Activated naive CD4-positive, alpha-beta T cell treated with anti-CD3 and anti-CD28 coated beads, Interleukin-2, amount 50 U/mL, for 24 hours (primary cell): Measurements from ENCODE around the gene COL12A1.

Experiments
- H3K27ac Mint-ChIP-seq: one replicate; pipeline ENCODE4 v1.8.0; 2021; ENCODE audit warnings: mild to moderate bottlenecking, mixed read lengths
- H3K27me3 Mint-ChIP-seq: one replicate; pipeline ENCODE4 v1.8.0; 2021; ENCODE audit warnings: mixed read lengths
- H3K36me3 Mint-ChIP-seq: one replicate; pipeline ENCODE4 v1.8.0; 2021; ENCODE audit warnings: mixed read lengths
- H3K4me1 Mint-ChIP-seq: one replicate; pipeline ENCODE4 v1.8.0; 2021; ENCODE audit warnings: mixed read lengths
- H3K4me3 Mint-ChIP-seq: one replicate; pipeline ENCODE4 v1.8.0; 2021; ENCODE audit warnings: mild to moderate bottlenecking, mixed read lengths
- H3K9me3 Mint-ChIP-seq: one replicate; pipeline ENCODE4 v1.8.0; 2021; ENCODE audit warnings: mixed read lengths

Gene COL12A1

DNA sequence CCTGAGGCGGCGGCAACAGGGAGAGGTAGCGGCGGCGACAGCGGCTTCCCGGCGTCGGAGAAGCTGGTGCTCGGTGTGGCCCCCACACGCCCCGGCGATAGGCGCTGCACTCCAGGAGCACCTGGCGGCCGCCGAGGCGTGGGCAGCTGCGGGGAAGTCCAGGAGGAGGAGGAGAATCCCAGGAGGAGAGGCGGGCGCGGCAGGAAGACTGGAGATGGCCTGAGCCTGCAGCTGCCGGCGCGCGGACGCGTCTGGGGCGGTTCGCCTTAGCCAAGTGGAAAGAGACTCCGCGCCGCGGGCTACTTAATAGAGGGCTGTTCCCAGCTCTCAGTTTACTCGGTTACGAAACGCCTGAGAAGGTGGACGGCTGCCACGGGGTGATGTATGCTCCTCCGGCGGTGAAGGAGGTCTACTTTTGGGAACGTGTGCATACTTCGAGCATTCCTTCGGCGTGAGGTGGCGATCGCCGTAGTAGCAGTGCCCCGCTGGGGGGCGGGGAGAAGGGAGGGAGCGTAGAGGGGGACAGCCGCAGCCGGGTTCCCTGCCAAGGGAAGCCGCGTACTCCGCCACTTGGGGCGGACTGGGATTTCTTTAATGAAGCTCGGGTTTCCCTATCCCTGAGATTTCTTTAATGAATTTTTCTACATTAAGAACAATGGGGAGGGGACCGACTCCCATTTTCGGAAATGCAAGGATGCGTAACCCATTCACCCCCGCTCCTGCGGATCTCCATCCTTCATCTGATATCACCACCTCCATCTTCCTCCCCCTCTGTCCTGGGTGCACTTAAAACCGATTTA is at the start of gene COL12A1:
COL12A1 (minus strand) TSS at position 278 of the 800 bp plus-strand sequence. CDS start 3,261 bp downstream, outside the sequence.
- Mint-ChIP-seq H3K4me1 (peaks cover 61% of the 10 kb centered on the region), H3K27me3 (peaks cover 64% of the 10 kb centered on the region), H3K4me3 (peak within 1 kb of the TSS; percentile 77), H3K36me3 (no peaks in the 10 kb centered on the region), H3K27ac (no peak within 1 kb of the TSS), H3K9me3 (no peaks in the 10 kb centered on the region)

DNA sequence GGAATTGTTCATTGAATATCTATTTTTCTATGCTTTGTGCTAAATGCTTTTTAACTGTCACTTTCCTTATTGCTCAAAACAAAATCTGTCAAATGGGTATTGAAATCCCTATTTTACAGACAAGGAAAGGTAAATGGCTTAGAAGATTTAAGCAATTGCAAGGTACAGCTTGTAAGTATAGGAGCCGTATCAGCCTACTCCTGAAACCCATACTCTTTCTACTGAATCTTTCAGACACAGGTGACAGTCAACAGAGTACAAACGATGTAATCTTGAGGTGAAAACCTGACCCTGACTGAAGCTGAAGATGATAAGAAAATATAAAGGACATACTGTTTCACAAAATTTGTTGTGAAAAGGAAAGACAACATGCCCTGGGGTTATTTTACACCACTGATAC is 44.7 kb upstream of the COL12A1 start:
- Mint-ChIP-seq H3K4me3 (no peak overlapping the region), H3K27ac (no peak overlapping the region), H3K4me1 (peaks cover 2% of the 10 kb centered on the region), H3K9me3 (no peaks in the 10 kb centered on the region), H3K36me3 (peaks cover 2% of the 10 kb centered on the region), H3K27me3 (peaks cover 7% of the 10 kb centered on the region)

DNA sequence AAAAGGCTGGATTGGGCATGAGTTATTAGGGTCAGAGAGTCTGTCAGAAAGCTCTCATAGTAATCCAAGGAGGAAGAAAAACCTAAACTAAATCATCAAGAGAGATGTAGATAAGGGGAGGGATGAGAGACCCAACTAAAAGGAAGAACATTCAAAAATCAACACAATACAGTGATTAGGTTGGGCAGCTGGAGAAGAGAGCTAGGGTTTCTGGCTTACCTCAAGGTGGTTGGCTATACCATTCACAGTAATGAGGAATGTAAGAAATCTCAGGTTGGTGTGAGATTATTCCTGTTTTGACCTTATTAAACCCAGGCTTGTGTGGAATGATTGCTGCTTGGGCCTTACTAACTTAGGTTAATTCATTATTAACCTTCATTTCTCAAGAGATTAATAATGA is 44.0 kb upstream of the COL12A1 start:
- Mint-ChIP-seq H3K27me3 (peaks cover 9% of the 10 kb centered on the region), H3K9me3 (no peaks in the 10 kb centered on the region), H3K4me3 (no peak overlapping the region), H3K36me3 (peaks cover 2% of the 10 kb centered on the region), H3K27ac (peak overlapping the region; percentile 60), H3K4me1 (peaks cover 5% of the 10 kb centered on the region)

DNA sequence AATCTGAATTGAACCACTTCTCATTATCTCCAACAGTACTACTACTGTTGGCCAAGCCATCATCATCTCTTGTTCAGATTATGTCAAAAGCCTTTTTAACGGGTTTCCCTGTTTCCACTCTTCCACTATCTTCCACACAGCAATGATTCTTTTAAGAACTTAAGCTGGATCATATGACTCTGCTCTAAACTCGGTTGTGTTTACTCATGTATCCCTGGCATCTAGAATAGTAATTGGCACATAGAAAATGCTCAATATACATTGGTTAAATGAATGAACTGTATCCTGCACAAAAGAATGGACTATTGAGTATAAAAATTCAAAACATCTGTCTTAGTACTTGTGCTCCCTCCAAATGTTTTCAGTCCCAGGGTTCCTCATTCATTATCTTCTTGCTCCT is 40.5 kb upstream of the COL12A1 start:
- Mint-ChIP-seq H3K4me3 (no peak overlapping the region), H3K36me3 (no peaks in the 10 kb centered on the region), H3K9me3 (no peaks in the 10 kb centered on the region), H3K27me3 (peaks cover 9% of the 10 kb centered on the region), H3K27ac (no peak overlapping the region), H3K4me1 (peaks cover 23% of the 10 kb centered on the region)

DNA sequence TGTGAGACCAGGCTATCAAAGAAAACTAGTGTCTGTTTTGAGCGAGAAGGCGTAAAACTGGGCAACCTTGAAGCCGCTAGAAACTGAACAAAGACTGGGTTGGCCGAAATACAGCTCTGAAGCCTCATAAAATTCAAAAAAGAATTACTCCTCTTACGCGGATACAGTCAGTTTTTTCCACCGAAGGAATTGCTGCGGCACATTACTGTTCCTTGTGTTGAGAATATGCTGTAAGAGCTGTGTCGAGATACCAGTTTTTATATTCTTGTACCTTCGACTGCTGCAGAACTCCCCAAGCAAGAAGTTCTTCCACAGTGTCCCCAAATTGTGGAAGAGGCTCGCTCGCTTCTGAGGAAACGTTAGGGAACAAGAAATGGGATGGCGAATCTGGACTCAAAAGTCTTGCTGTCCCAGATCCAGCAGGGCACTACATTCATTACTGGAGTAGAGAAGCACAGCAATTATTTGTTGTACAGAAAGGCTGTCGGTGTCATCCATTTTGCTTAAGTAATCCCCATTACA is 38.3 kb upstream of the COL12A1 start:
- no peaks in the 10 kb centered on the region for H3K9me3 Mint-ChIP-seq
- peak overlapping the region; percentile 97 for H3K27ac Mint-ChIP-seq
- peaks cover 6% of the 10 kb centered on the region for H3K36me3 Mint-ChIP-seq
- peak overlapping the region; percentile 92 for H3K4me3 Mint-ChIP-seq
- peaks cover 31% of the 10 kb centered on the region for H3K4me1 Mint-ChIP-seq
- H3K27me3 Mint-ChIP-seq: peaks cover 9% of the 10 kb centered on the region

DNA sequence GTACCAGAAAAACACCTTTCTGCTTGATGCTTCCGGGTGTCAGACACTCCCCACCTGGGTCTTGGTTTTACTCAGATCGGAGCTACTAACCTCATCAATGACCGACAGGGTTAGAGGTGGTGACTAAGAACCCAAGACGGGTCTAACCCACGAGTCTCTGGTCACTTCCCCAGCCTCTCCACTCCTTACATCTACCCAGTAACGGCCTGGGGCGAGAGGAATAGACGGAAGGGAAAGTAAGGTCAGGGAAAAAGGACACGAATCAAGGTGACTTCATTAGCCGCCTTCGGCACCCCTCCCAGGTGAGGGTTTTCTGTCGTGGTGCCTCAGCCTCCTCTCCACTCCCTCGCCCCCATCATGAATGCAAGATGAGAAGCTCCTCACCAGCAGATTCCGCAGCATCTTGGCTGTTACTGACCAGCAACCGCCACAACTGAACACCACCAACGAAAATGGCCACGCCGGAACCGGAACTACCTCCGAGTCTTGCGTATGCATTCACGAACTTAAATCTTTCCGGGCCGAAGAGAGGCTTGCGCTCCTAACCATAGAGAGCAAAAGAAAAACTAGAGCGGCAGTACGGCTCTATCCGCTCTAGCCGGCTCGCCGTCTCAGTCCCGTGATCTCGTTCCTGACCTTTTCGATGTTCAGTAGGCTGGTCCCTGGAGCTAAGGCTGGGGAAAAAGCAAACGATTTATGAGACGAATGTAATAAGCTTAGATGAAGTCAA is 37.6 kb upstream of the COL12A1 start, which contains the start of gene COX7A2:
COX7A2 (minus strand) TSS at position 469 of the 730 bp plus-strand sequence; CDS start at position 402, 67 bp downstream.
- H3K36me3 Mint-ChIP-seq: peaks cover 8% of the 10 kb centered on the region
- peaks cover 9% of the 10 kb centered on the region for H3K27me3 Mint-ChIP-seq
- peak within 1 kb of the TSS; percentile 97 for H3K27ac Mint-ChIP-seq
- peak within 1 kb of the TSS; percentile 92 for H3K4me3 Mint-ChIP-seq
- H3K4me1 Mint-ChIP-seq: peaks cover 31% of the 10 kb centered on the region
- no peaks in the 10 kb centered on the region for H3K9me3 Mint-ChIP-seq

DNA sequence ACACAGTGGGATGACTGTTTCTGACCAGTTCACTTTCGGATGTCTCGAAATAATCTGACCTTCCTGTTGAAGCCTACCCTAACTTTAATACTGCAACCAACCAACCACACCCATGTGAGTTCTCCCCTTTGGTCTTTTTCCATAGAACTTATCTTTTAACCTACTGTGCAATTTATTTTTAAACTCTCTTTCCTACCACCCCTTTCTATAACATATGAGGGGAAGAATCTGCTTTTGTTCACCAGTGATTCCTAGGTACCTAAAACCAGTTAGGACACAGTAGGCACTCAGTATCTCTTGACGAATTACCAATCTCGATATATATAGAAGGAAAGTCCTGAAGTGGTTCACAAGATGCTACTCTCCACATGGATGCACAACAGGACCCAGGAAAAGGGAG is 30.8 kb upstream of the COL12A1 start:
- Mint-ChIP-seq H3K36me3 (peaks cover 12% of the 10 kb centered on the region), H3K27me3 (no peaks in the 10 kb centered on the region), H3K4me1 (peaks cover 13% of the 10 kb centered on the region)

DNA sequence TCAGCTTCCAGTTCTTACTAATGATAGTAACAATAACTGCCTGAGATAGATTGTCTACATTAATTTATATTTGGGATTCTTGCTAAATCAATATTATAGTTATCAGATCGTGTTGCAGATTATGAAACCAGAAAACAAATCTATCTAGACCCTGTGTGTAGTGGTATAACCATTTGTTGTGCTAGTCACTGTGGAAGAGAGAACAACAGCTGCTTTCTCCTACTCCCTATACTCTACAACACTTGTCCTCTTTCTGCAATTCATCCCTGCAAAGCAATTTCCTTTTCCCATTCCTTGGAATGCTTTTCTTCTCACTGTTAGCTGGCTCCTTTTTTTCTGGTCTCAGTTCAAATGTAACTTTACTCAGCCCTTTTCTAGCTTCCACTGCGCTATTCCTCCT is 29.4 kb upstream of the COL12A1 start:
- H3K27ac Mint-ChIP-seq: no peak overlapping the region

More for the DNA sequence above, 30.8 kb upstream of the COL12A1 start:
- no peak overlapping the region for H3K4me3 Mint-ChIP-seq
- H3K9me3 Mint-ChIP-seq: no peaks in the 10 kb centered on the region
- H3K27ac Mint-ChIP-seq: no peak overlapping the region

DNA sequence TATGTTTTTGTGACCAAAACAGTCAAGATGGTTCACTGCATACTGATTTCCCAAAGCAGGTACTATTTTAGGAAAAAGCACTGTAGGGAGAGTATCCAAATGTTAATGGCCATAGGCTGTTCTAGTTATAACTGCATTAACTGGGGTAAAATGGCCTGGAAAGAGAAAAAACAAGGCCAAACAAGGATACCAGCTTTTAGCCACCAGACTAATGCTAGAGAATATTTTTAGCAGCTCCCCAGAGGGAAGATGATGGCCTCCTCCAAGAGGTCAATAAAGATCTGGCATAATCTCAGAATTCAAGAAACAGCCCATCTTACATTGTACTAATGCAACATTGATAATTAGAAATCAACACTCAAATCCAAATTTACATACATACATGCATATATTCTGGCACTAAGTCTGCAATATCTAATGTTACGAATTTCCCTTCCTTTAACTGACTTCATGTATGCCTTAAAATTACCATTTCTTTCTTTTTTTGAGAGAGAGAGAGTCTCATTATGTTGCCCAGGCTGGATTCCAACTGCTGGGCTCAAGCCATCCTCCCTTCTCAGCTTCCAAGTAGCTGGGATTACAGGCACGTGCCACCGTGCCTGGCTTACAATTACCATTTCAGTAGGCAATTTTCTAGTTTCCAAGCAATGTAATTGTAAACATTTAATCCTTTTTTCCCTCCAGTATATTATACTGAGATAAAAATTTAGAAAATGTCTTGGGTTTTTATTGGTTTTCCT is 28.4 kb upstream of the COL12A1 start:
- Mint-ChIP-seq H3K9me3 (no peaks in the 10 kb centered on the region), H3K27me3 (no peaks in the 10 kb centered on the region), H3K36me3 (peaks cover 7% of the 10 kb centered on the region), H3K4me3 (no peak overlapping the region), H3K27ac (no peak overlapping the region), H3K4me1 (peaks cover 3% of the 10 kb centered on the region)

More for the DNA sequence above, 29.4 kb upstream of the COL12A1 start:
- H3K4me1 Mint-ChIP-seq: peaks cover 3% of the 10 kb centered on the region
- H3K9me3 Mint-ChIP-seq: no peaks in the 10 kb centered on the region
- H3K4me3 Mint-ChIP-seq: no peak overlapping the region
- H3K27me3 Mint-ChIP-seq: no peaks in the 10 kb centered on the region
- peaks cover 12% of the 10 kb centered on the region for H3K36me3 Mint-ChIP-seq

DNA sequence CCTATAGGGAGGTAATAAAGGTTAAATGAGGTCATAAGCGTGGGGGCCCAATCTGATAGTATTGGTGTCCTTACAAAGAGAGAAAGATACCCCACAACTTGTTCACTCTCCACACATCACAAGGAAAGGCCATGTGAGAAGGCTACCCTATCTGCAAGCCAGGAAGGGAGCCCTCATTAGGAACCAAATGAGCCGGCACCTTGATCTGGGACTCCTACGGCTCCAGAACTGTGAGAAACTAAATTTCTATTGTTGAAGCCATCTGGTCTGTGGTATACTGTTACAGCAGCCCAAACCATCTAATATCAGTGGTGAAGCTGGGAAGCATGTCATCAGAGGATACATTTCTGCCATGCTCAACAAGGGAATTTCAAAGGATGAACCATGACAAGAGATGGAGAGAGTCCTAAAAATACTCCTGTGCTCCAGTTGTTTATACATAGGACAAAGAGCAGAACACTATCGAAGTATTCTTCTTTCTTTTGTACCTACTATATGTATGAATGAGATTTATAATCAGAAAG is 27.3 kb upstream of the COL12A1 start:
- no peaks in the 10 kb centered on the region for H3K27me3 Mint-ChIP-seq
- no peak overlapping the region for H3K4me3 Mint-ChIP-seq
- H3K9me3 Mint-ChIP-seq: no peaks in the 10 kb centered on the region
- H3K4me1 Mint-ChIP-seq: peaks cover 3% of the 10 kb centered on the region
- no peak overlapping the region for H3K27ac Mint-ChIP-seq
- peaks cover 4% of the 10 kb centered on the region for H3K36me3 Mint-ChIP-seq

DNA sequence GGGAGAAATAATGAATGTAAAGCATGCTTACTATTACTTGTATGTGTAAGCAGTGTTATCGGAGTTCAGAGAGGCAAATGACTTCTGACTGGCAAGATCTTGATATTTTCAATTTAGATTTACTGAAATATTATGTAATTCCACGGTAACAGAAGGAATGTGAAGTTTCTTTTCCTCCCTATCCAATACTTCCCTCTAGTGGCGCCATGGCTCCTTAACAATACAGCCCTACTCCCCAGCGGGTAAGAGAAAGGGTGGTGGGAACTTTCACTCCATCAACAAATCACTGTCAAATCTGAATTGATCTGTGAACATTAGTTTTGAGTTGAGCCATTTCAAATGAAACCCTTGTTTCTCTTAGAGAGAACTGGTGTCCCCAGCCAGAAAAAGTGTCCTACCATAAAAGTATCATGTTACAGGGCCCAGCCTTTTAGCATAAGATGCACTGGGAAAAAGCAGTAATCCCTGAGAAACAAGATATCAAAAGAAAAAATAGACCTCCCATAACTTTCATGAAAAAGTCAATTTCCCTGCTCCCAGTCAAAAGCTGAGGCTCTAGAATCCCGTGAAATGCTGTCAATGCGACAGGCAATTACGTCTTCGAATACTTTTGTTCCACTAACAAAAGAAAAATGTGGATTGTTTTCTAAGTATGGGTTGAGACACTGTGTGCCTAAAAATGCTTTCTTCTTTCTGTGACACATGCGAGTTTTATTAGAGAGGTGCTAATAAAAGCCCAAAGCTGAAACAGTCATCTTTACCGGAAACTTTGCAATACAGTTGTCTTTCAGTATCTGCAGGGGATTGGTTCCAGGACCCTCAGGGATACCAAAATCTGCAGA is 24.9 kb upstream of the COL12A1 start:
- Mint-ChIP-seq H3K4me3 (no peak overlapping the region), H3K27ac (no peak overlapping the region), H3K27me3 (no peaks in the 10 kb centered on the region), H3K36me3 (no peaks in the 10 kb centered on the region), H3K4me1 (no peaks in the 10 kb centered on the region), H3K9me3 (no peaks in the 10 kb centered on the region)

DNA sequence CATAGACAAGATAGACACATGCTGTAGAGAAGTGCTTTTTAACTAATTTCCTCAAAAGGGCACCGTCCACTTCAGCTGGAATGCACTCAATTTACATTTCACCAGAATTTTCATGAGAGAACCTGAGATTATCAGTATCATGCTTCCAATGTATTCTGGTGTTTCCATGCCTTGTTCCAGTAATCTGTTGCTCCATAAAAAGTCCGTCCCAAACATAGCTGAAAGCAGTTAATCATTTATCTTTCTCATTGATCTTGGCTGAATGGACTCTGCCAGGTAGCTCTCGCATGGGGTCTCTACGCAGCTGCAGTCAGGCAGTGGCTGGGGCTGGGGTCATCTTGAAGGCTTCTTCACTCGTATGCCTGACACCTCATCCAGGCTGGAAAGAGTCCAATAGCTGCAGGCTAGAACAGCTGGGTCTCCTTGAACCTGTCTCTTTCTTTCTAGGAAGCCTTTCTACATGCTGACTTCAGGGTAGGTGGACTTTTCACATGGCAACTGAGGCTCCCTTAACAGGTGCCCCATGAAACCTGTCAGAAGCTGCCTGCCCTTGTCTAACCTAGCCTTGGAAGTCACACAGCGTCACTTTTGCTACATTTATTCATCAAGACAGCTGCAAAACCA is 18.6 kb upstream of the COL12A1 start:
- no peaks in the 10 kb centered on the region for H3K36me3 Mint-ChIP-seq
- no peak overlapping the region for H3K27ac Mint-ChIP-seq
- H3K4me1 Mint-ChIP-seq: no peaks in the 10 kb centered on the region
- H3K9me3 Mint-ChIP-seq: no peaks in the 10 kb centered on the region
- no peak overlapping the region for H3K4me3 Mint-ChIP-seq
- H3K27me3 Mint-ChIP-seq: peaks cover 7% of the 10 kb centered on the region

DNA sequence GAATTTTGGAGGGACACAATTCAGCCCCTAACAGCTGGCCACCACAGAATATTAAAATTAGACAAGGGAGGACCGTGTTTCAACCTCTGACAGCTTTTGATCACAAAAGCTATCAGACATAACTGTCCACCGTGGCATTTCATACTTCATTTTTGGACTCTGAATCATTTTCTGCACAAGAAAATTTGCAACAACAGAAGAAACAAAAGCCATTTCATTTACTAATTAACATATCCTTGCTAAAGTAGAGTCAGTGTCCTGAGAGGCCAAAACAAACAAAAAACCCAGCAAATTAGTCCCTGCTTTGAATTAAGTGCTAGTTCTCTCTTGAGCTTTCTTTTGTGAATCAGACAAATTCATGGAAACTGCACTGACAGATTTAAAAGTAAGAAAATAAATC is 17.6 kb upstream of the COL12A1 start:
- H3K9me3 Mint-ChIP-seq: no peaks in the 10 kb centered on the region
- no peak overlapping the region for H3K27ac Mint-ChIP-seq
- peaks cover 10% of the 10 kb centered on the region for H3K27me3 Mint-ChIP-seq
- H3K4me1 Mint-ChIP-seq: no peaks in the 10 kb centered on the region
- H3K4me3 Mint-ChIP-seq: no peak overlapping the region
- H3K36me3 Mint-ChIP-seq: no peaks in the 10 kb centered on the region

DNA sequence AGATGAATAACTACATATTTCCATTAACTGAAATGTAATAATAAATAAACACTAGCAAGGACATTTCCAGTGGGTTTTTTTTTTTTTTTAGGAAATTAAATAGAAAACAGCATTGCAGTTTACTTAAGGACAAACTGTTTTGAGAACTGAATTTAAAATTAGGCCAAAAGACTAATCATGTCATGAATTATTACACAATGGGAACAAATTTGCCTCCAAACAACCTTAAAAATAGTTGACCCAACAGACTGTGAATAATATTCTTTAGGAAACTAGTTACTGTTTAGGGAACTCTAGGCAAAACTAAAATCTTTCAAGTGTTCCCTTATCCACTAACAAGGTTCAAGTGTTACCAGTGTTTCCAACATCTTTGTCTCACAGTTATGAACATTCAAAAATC is 16.4 kb upstream of the COL12A1 start:
- Mint-ChIP-seq H3K36me3 (no peaks in the 10 kb centered on the region), H3K4me1 (no peaks in the 10 kb centered on the region), H3K4me3 (no peak overlapping the region), H3K9me3 (no peaks in the 10 kb centered on the region), H3K27ac (no peak overlapping the region), H3K27me3 (peaks cover 17% of the 10 kb centered on the region)
